GM20431 (cell line): Measurements from ENCODE around the gene MPP1.

Source experiments
- in situ Hi-C: fragments of 300-500 bp; cut with MseI, MboI; formaldehyde crosslinking; loops from one replicate; pipeline ENCODE4 v1.15.0; 2020; ENCODE audit warnings: low sequenced_read_pairs; ENCODE audit not compliant: unreplicated experiment

Gene MPP1

DNA sequence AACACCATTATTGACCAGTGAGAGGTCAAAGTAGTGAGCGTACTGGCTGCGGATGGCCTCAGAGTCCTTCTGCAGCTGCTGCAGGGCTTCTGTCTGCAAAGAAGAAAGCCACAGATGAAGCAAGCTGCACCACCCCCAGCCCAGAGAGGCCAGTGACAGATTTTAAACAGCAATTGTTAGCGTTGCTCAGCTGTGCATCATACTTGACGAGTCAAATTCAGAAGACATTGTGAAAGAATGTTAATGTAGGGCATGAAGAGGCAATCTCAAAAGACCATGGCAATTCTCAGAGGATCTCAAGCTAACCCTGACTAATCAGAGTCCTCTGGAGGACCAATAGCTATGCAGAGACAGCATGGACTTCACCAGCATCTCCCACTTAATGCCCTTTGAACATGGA, 26.0 kb downstream of the MPP1 start:
- in situ Hi-C loops, result no loop called here

- in situ Hi-C loops, result no loop called here
These were observed 28.5 kb downstream of the MPP1 start for GRCh38 chrX:154776753-154777152.

- in situ Hi-C loops, result no loop called here
These were observed 29.6 kb downstream of the MPP1 start for GRCh38 chrX:154775419-154776349.

GRCh38 chrX:154774622-154775021, 30.7 kb downstream of the MPP1 start:
- in situ Hi-C loops, result no loop called here

DNA sequence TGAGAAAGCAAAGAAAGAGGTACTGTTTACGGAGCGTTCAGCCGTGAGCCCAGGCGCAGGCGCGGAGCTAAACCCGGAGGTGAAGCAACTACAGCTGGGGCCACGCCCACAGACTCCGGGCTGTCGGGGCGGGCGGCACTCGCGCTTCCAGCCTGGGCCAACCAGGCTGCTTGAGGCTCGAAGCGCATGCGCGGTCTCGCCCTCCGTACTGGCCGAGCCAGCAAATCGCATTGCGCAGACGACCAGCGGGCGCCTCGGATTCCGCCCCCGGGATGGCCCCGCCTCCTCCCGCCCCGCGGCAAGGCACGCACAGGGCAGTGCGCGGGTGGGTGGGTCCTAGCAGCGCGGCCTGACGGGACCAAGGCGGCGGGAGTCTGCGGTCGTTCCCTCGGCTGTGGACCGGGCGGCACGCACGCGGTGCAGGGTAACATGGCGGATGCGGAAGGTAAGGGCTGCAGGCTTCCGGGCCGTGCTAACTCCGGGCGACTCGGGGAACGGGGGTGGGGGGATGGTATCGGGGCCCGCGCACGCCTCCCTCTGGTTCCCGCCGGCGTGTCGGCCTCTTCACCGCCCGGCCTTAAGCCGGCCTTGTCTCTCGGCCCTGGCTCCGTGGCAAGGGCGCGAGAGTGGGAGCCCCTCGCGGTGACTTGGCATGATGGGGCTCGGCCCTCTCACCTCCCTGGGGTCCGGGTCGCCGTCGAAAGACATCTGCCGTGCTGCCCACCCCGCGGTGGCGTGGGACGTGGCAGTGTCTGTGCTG, 42.6 kb downstream of the MPP1 start, which contains the start of gene DKC1:
Gene DKC1, plus strand, starts transcription at position 328 of the 760 bp plus-strand sequence. Its CDS starts 102 bp downstream, at position 430.
- in situ Hi-C loops, result no loop called here

GRCh38 chrX:154761977-154762536, 43.2 kb downstream of the MPP1 start:
- in situ Hi-C loops, result no loop called here

GRCh38 chrX:154758696-154759095, 46.6 kb downstream of the MPP1 start:
- in situ Hi-C loops, result no loop called here

- in situ Hi-C loops, result no loop called here
These were observed 53.5 kb downstream of the MPP1 start for GRCh38 chrX:154751669-154752271.

DNA sequence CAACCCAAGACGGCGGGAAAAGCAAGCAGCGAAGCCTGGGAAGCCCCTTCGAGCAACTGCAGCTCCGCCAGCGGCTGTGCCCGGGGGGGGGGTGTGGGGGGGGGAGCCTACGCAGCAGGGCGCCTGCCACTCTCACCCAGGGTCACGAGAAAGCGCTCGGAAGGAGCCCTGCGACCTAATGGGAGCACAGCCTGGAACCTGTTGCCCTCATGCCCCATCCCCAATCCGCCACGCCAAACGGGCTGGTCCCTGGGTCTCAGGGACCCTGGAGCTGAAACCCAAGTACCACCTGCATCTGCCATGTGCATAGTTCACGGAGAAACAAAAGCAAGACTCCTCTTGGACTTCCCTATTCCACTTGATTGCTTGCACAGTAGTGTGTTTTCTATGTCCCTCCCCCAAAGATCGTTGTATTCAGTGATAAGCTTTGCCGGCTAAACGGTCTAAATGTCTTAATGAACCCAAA, 54.0 kb downstream of the MPP1 start:
- in situ Hi-C loops, result no loop called here

- in situ Hi-C loops, result no loop called here
These were observed 54.7 kb downstream of the MPP1 start, which contains the start of gene GAB3 for GRCh38 chrX:154750301-154751202. Gene GAB3 (minus strand): TSS chrX:154751077. CDS start chrX:154751025, 52 bp downstream.

DNA sequence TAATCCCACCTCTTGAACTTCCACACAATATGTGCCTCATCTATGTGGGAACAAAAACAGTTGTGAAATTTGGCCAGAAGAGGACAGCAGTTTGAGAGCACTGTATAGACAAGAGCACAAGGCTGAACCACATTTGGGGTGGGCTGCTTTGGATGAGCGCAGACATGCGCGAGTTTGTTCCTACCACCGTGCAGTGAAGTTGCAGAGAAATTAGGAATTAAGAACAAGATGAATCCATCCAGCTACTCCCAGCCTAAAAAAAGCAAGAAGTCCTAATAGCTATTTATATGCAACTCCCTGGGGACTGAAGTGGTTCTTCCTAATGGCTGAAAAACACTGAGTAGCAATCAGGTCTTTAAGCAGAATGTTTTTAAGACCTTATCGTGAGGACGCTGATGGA, 55.4 kb downstream of the MPP1 start:
- in situ Hi-C loops, result no loop called here

DNA sequence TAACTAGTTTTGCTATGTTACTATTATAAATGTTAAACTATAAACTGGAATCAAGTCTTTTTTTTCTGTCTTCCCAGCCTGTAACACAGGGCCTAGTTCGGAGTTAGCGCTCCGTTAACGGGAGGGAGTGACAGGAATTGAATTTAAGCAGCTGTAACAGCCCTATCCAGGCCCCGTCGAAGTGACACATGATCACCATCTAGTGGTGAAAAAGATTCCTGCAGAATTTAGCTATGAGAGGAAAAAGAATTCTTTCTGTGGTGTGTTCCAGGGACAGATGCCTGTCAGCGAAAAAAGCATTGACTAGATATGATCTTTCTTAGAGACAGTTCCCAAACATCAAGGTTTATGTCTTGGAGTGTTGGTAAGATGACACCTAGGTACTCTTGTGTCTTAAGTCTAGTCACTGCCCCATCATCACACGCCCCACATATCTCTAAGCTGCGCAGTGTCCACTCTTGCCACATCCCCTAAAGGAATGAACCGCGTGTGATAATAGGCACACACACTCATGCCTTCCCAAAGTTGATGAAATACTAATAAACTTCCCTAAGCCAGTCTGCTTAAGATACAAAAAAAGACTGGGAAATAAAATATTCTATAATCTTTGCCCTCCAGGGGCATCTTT, 56.5 kb downstream of the MPP1 start:
- in situ Hi-C loops, result no loop called here

DNA sequence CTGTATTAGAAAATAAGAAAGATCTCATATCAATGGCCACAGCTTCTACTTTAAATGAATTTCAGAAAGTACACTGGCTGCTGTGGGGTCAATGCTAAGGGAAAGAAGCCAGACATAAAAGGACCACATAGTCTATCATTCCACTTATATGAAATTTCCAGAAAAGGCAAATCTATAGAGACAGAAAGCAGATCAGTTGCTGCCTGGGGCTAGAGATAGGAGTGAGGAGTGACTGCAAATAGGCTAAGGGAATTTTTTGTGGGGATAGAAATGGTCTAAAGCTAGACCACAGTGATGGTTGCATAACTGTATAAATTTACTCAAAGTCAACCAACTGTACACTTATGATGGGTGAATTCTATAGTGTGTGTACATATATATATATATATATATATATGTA, 62.7 kb downstream of the MPP1 start:
- in situ Hi-C loops, result no loop called here

DNA sequence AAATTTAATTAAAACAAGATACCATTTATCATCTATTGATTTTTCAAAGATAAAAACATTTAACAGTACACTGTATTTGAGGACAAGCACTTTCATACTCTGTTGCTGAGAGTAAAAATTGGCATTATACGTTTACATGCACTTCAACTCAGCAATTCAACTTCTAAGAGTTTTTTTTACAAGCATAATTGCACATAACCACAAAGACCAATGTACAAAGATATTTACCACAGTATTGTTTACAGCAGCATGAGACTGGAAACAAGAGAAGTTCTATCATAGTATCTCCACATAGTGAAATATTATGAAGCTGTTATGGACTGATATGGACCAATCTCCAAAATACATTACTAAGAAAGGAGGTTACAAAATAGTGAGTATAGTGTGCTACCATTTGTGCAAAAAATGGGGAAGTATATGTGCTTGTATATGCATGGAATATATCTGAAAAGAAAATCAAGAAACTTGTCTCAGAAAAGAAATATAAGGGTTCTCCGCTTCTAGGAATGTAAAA, 65.3 kb downstream of the MPP1 start:
- in situ Hi-C loops, result no loop called here

DNA sequence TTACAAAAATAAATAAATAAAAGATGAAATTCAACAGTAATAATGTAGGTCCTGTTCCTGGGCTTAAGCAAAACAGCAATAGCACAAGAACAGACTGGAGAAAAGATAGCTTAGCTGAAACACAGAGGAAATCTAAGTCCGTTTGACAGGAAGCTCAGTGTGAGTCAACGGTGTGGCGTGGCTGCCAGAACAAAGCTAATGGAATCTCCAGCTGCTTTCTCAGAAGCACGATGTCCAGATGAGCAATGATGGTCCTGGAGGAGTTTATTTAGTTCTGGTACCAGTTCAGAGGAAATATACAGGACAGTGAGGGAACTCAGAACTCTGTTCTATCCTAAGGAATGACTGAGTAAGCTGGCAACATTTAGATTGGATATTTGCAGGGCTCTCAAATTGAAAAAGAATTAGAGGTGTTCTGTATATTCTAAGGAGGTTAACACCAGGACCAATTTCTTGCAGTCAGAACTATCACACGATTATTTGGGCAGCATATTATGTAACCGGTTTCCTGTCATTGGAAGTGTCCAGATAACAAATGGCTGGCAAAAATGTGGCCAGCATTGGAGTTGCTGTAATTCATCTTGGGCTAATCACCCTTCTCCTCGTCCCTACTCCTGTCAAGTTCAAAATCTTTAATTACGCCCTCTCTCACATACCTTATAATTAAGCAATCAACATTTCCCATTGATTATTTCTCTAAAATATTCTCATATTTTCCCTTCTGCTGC, 67.1 kb downstream of the MPP1 start:
- in situ Hi-C loops, result no loop called here

DNA sequence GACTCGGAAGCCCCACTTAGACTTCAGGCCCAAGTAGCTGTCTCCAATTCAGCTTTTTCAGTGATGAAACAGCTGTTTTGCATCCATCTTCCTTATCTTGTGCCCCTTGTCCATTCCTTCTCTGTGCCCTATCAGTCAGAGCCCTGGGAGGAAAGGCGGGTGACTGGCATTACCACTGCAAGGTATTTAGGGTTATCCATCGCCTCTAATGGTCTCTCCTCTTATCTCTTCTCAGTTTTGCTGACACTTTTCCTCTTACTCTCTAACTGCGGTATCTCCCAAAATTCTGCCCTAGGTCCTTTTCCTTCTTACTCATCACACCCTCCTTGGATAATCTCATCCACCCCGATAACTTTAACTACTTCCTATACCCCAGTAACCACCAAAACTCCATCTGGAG, 68.1 kb downstream of the MPP1 start:
- in situ Hi-C loops, result no loop called here

GRCh38 chrX:154735695-154736393, 69.4 kb downstream of the MPP1 start:
- in situ Hi-C loops, result no loop called here
